GM08714 (cell line): ENCODE data around the gene STRIP1.

Source experiments
- H3K4me3 ChIP-seq: fragments of 200-500 bp; sonication (Bioruptor generic); 2 replicates; pipeline ENCODE4 v1.5.1; 2014; ENCODE audit warnings: mild to moderate bottlenecking, low read length, inconsistent platforms
- ZNF274 ChIP-seq: IDR thresholded peaks from 2 replicates; pipeline ENCODE4 v1.6.1; 2012; ENCODE audit warnings: mild to moderate bottlenecking, low read depth, low read length

The STRIP1 gene

DNA sequence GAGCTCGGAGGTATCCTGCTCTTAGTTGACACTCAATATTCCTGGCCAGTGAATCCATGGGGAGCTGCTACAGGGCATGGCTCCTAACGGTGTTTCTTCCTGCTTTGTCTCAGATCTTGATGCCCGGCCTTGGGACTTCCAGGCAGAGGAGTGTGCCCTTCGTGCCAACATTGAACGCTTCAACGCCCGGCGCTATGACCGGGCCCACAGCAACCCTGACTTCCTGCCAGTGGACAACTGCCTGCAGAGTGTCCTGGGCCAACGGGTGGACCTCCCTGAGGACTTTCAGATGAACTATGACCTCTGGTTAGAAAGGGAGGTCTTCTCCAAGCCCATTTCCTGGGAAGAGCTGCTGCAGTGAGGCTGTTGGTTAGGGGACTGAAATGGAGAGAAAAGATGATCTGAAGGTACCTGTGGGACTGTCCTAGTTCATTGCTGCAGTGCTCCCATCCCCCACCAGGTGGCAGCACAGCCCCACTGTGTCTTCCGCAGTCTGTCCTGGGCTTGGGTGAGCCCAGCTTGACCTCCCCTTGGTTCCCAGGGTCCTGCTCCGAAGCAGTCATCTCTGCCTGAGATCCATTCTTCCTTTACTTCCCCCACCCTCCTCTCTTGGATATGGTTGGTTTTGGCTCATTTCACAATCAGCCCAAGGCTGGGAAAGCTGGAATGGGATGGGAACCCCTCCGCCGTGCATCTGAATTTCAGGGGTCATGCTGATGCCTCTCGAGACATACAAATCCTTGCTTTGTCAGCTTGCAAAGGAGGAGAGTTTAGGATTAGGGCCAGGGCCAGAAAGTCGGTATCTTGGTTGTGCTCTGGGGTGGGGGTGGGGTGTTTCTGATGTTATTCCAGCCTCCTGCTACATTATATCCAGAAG lies 19.4 kb downstream of the STRIP1 start:
- no peak overlapping the region for H3K4me3 ChIP-seq
- TF ChIP-seq ZNF274 = no peak

DNA sequence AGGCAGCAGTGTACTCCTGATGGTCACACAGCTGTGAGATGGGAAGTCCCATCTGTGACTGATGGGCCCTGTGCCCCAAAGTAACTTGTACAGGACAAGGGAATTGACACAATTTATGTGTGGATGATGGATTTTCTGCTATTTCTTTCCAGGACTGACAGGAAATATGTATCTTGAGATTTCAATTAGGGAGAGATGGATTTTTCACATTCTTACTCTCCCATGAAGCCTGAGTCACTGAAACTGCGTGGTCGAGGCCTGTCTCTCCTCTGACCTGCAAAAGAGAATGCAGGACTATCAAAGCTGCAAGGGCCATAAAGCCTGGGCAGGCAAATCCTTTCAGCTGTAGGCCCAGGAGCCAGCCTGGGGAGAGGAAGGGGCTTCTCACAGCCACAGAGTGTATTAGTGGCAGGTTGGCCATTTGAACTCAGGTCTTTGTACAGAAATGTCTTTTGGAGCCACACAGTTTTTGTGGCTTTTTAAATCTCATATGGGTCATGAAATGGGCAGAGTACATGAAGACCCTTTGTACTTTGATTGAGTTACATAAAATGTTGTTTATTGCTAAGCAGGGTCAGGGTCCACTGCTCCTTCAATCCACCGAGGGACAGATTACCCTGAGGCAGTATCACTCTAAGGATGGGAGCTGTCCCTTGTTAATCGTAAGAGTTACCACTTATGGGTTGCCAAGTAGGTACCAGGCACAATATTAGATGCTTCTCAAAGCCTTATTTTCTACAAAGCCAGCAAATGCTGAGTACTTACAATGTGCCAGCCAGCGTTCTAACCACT lies 21.3 kb downstream of the STRIP1 start:
- H3K4me3 ChIP-seq = no peak overlapping the region
- TF ChIP-seq ZNF274 = no peak

DNA sequence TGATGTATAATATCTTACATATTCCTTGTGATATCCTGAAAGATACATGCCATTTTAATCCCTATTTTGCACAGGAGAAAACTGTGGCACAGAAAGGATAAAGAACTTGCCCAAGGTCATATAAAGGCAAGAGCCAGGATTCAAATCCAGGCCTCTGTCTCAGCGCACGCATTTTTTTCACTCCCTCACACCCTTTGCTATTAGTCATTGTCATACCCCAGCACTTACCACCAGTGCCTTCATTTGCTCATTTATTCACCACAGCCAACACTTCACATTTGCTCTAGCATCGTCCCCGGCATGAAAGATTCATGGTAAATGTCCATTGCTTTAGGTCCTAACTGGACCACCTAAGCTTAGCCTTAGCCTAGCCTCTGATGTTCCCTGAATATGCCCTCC lies 21.9 kb downstream of the STRIP1 start:
- no peak for TF ChIP-seq ZNF274
- no peak overlapping the region for H3K4me3 ChIP-seq

DNA sequence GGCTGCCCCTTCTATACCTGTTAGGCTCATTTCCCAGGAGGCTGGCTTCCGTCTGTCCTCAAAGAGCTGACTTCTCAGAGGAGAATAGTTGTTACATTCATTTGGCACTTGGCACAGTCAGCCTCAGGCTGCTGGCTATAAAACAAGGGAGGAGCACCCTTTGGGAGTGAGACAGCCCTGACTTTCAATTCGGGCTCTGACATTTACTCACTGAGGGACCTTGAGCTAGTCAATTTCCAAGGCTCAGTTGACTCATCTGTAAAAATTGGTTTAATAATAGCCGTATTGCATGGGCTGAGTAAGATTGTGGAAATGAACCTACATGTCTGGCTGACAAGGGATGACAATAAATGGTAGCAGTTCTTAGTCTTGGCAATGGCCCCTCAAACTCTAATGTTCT lies 22.4 kb downstream of the STRIP1 start:
- no peak for TF ChIP-seq ZNF274
- H3K4me3 ChIP-seq = no peak overlapping the region

DNA sequence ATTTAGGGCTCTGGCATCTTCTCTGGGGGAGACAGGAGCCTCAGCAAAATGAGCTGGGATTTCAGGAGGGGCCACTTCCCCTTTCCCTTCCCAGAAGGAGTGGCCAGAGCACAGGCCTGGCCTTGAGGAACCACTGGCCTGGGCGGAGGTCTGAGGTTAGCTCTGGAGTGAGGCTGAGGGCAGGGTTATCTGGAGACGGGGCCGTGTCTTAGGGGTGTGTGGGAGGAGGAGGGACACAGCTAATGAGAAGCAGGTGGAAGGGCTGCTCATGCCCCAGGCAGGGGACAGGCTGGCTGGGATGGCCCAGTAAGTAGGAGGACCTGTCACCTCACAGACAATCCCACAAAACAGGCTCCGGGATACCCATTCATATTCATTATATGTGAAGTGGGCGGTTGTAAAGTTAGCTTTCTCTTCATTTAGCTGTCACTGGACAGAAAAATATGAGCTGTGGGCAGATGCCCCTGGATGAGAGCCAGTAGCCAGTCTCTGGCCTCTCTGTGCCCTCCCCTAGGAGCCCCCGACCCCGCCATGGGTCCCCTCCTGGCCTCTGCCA lies 23.6 kb downstream of the STRIP1 start:
- TF ChIP-seq ZNF274 = no peak

DNA sequence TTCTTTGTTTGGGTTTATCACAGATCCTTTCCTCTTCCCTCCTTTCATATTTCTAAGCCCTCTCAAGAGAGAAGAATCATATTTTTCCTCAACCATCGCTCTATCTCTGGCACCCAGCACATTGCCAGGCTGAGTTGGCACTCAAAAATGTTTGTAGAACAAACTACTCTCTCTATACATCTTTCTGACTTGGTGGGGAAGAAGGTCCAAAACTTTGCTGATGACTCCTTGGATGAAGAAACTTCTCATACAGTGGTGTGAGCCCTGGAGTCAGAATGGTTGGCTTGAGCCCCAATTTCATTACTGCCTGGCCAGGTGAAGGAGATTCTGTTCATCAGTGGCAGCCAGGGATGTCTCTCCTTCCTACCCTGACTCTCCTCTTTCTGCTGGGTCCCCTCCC lies 24.2 kb downstream of the STRIP1 start:
- no peak overlapping the region for H3K4me3 ChIP-seq
- TF ChIP-seq ZNF274 = no peak

More for the DNA sequence above, 23.6 kb downstream of the STRIP1 start:
- H3K4me3 ChIP-seq = no peak overlapping the region

DNA sequence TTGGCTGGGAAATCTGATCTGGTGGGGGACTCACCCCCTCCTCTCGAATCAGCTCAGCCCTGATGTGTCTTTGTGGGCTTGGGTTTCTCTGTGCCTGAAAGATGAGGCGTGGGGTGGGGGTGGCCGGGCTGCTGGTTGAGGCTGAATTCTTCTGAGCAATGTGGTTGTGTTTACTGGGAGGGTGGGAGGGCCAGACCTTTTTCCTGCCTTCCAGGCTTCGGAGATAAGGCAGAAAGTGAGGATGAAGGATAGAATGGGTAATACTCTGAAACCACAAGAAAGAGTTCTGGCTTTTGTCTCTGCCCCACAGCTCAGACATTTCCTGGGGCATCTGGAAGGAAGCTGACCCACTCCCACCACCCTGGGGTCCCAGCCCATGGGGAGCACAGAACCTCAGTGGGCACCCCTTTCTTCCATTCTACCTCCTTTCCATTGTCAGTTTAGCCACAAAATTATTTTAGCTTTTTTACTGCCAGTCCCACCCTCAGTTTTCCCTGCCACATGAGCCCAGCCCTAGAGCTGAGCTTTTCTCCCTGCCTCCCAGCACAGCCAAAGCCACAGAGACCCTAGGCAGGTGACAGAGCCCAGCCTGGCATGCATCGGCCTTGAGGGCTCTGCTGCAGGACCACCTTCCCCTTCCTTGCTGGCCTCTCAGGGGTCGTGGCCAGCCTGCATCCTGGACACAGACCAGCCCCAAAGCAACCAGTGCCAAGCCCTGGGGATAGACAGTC lies 24.9 kb downstream of the STRIP1 start:
- no peak for TF ChIP-seq ZNF274
- no peak overlapping the region for H3K4me3 ChIP-seq

DNA sequence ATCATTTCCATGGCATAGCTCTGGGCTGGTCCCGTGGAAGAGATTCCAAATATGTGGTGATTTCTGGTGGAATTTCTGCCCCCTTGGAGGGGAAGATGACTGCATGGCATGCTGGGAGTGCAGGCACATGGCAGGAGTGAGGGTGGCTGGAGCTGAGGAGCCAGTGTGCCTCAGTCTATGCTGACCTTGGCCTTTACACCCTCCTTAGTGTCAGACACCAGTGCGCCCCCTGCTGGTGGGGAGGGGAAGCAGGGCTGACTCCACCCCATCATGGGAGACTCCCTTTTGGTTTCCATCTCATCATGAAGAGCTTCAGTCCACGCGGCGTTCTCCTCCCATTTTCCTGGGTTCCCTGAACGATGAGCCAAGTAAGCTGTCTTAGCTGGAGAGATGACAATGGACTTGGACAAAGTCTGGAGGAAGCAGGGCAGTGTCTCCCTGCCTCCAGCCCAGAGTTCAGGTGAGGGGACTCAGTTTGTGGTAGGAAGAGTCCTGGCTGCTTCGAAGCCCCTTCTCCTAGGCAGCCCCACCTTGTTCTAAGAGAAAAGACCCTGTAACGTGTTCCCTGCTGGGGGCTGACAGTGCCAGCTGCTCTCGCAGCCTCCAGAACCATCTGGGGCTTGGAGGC lies 25.7 kb downstream of the STRIP1 start:
- TF ChIP-seq ZNF274 = no peak
- no peak overlapping the region for H3K4me3 ChIP-seq

DNA sequence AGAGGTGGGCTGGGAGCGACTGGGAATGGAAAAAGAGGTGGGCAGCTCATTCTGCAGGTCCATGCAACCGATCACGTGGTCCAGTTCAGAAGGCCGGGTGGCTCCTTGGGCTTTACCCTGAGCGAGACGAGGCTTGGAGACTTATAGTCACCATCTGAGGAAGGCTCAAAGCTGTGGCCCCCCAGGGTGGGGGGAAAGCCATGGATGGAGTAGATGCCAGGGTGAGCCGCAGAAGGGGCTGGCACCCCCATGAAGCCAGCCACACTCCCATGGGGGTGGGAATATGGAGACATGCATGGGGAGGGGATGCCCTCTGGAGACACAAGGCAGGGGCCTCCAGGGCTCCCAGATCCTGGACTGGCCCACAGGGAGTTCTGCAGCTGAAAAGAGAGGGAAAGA lies 26.2 kb downstream of the STRIP1 start:
- H3K4me3 ChIP-seq = no peak overlapping the region
- TF ChIP-seq ZNF274 = no peak

DNA sequence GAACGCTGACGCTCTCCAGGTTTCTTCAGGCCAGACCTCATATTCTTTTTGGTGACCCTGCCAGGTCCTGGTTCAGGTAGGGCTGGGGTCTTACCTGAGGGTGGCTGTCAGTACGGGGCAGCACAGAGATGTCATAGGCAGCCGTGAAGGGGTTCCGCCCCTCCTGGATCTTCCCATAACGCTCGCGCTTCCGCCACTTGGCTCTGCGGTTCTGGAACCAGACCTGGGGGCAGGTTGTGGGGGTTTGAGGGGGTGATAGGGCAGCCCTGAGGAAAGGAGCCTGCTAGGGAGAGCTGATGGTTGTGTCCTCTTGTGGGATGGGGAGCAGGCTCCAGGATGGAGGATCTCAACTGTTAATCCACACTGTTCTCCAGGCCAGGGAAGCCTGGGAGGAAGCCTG lies 26.9 kb downstream of the STRIP1 start:
- no peak for TF ChIP-seq ZNF274
- H3K4me3 ChIP-seq = no peak overlapping the region

DNA sequence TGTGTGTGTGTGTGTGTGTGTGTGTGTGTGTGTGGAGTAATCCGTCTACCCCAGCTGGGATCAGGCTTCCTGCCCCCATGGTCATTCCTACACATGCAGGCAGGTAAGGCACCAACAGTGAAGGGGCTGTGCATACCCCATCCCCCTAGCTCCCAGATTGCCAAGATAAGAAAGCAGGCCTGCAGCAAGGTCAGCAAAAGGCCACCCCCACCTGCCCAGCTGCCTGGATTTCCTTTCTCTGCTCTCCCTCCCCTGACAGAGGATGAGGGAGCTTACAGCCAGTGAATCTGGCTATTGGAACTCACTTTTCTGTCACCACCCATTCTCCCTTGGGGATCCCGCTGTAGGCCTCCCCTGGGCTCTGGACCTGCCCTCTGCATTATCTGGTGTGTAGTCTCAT lies 28.2 kb downstream of the STRIP1 start:
- no peak overlapping the region for H3K4me3 ChIP-seq
- no peak for TF ChIP-seq ZNF274

DNA sequence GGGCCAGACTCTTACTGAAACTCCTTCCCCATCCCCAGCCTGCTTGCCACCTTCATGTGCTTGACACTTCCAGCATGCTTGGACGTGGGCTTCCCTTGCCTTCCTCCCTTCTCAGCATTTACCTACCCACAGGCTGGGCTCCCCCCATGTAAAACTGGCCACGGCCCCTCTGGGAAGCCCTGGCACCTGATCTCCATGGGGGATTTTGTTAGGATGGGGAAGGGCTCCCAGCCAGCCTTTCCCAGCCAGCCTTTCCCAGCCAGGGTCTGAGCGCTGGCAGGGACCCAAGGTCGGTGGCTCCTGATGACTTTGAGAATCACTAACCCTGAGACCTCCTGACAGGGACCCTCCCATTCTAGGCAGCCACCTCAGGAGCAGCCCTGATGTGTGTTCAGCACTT lies 29.4 kb downstream of the STRIP1 start:
- TF ChIP-seq ZNF274 = no peak
- no peak overlapping the region for H3K4me3 ChIP-seq

DNA sequence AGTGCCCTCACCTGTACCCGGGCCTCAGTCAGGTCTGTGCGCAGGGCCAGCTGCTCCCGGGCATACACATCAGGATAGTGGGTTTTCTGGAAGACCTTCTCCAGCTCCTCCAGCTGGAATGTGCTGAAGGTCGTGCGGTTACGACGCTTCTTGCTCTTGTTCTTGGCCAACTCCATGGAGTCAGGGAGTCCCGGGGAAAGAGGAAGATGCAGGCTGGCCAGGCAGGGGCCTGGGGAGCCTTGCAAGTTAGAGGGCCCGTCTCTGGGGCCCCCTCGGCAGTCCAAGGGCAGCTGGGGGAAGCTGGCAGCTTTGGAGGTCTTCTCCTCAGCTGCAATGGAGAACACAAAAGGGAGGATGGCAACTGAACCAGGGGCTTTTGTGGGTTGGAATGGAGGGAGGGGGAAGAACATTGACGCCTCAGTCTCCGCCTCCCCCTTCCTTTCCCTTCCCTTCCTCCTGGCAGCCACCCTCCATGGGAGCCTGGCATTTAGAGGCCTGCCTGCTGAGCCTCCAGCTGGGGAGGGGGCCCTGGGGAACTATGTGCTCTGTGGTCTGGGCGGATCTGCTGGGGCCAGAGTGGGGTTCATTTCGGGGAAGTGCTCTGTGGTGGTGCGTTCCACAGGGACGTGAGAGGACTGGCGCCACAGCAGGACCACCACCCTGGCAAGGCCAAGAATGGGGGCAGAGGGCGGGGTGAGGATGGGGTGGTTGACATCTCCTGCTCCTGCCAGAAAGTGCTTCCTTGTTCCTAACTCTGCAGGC lies 30.3 kb downstream of the STRIP1 start:
- TF ChIP-seq ZNF274 = no peak
- H3K4me3 ChIP-seq = no peak overlapping the region
